ENCODE results near the gene SNX4.

The SNX4 gene

GRCh38 chr3:125462722-125463299 is 57.2 kb downstream of the SNX4 start:
- no peak for DNase-seq (ENCODE audit: low spot score)
- FAIRE-seq, result no peak

DNA sequence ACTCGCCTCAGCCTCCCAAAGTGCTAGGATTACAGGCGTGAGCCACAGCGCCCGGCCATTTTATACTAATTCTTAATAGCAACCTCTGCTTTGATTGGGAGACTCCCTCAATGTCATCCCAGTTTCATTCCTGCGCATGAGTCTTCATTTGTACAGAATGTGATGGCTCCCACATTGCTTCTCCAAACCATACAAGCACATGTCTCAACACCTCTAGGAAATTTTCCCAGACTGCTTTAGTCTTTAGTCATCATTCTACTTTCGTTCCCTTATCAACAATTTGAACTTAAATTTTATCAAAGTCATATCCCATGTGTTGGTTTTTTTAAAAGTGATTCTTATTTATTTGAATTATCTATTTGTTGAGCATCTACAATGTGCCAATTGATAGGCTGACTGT is 58.1 kb downstream of the SNX4 start:
- FAIRE-seq (no peak), DNase-seq (ENCODE audit: low spot score) (no peak)

GRCh38 chr3:125460233-125460632 is 59.8 kb downstream of the SNX4 start:
- DNase-seq (ENCODE audit: low spot score), result no peak
- no peak for FAIRE-seq

- FAIRE-seq (no peak), DNase-seq (ENCODE audit: low spot score) (no peak)
Observed at GRCh38 chr3:125443923-125444322, 76.1 kb downstream of the SNX4 start.

DNA sequence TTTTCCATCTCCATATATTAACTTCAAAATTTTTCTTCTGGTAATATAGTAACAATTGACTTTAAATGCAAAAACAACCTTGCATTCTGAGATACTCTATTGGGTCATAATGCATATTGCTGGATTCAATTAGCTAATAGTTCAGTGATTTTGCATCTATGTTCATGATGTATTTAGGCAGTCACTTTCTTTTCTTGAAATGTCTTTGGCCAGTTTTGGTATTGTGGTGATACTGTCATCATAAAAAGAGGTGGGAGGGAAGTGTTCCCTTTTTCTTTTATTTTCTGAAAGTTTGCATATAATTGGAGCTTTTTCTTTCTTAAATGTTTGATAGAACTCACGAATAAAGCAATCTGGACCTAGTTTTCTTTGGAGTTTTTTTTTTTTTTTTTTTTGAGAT is 77.5 kb downstream of the SNX4 start:
- DNase-seq (ENCODE audit: low spot score) (no peak), FAIRE-seq (no peak)

GRCh38 chr3:125440970-125441369 is 79.0 kb downstream of the SNX4 start:
- no peak for DNase-seq (ENCODE audit: low spot score)
- no peak for FAIRE-seq

- no peak for DNase-seq (ENCODE audit: low spot score)
- FAIRE-seq, result no peak
Observed at GRCh38 chr3:125440559-125440955, 79.4 kb downstream of the SNX4 start.

GRCh38 chr3:125437631-125438435 is 82.2 kb downstream of the SNX4 start:
- FAIRE-seq, result no peak

DNA sequence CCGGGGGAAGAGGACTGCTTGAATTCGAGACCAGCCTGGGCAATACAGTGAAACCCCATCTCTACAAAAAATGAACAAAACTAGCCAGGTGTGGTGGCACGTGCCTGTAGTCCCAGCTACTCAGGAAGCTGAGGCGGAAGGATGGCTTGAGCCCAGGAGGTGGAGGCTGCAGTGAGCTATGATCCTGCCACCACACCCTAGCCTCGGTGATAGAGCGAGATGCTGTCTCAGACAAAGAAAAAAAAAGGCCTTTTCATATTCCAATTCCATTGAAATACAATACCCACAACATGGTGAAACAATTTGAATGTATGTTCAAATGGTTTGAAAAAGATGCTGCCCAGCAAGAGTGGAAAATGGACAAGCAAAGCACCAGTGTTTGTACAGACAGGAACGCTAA is 83.1 kb downstream of the SNX4 start:
- DNase-seq (ENCODE audit: low spot score) (no peak), FAIRE-seq (no peak)

More at GRCh38 chr3:125437631-125438435, 82.2 kb downstream of the SNX4 start:
- peak; percentile 71 for DNase-seq (ENCODE audit: low spot score)

DNA sequence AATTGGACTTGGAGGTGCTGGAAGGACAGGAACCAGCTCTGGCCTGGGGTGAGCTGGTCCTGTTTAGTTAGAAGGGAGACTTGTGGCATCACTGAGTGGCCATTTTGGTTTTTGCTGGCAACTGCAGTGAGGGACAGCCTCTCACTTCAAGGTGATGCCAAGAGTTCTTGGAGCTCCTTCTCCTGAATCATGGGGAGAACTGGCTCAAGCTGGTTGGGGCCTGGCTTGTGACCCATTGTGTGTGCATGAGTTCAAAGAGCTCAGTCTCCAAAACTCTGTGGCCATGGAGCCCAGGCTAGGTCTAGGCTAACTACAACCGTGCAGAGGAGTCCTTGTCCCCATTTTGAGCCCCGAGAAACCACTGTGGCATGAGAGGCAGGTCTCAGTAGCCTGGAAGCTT is 84.8 kb downstream of the SNX4 start:
- no peak for FAIRE-seq
- no peak for DNase-seq (ENCODE audit: low spot score)

- FAIRE-seq (no peak), DNase-seq (ENCODE audit: low spot score) (no peak)
Observed at GRCh38 chr3:125434582-125435011, 85.4 kb downstream of the SNX4 start.

- FAIRE-seq (no peak), DNase-seq (ENCODE audit: low spot score) (no peak)
Observed at GRCh38 chr3:125433611-125434041, 86.4 kb downstream of the SNX4 start.

GRCh38 chr3:125433091-125433534 is 86.9 kb downstream of the SNX4 start:
- DNase-seq (ENCODE audit: low spot score) (no peak), FAIRE-seq (no peak)

DNA sequence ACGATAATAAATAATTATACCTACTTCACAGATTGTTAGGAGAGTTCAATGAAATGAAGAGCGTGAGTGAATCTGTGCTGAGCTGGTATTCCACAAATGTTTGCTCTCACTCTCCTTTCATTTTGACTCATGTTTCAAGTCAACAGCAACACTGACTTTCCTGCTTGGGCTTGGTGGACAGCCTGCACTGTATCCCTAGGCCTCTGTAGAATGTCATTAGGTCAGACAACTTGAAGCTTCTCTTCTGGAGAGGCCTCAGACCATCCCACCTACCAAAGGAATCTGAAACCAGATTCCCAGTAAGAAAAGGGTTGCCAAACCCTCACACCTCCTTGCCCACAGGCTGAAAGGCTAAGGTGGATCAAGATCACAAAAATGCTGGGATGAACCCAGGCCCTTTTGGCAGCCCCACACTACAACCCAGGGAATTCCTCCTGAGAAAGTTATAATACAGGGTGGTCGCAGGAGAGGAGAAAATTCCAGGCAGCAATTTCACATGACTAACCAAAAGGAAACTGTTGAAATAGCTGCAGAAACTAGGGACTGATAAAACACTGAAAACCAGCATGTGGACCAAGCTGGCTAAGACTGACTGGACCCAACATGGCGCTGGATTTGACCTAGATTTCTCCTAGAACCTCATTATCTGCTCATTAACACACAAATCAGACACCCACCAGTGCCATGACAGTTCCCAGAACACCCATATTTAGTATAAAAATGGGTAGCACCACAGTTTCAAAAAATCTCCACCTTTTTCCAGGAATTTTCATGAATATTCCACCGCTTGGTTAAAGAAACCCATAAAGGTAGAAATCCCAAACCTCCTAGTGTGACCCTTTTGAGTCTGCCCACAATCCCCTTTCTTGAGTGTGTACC is 87.9 kb downstream of the SNX4 start:
- no peak for FAIRE-seq

DNA sequence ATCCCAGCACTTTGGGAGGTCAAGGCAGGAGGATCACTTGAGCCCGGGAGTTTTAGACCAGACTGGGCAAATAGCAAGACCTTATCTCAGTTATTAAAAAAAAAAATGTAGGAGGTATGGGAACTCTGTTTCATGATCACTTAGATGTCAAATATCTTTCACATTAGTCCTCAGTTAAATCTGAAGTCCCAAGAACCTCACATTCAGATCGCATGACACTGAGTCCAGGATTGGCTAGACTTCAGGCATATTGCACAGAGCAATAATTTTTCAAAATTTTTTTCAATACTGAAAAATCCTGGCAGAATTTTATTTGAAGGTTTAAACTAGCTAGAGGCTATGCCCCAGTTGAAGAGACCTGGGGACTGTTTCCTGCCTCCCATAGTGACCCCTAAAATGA is 88.6 kb downstream of the SNX4 start:
- FAIRE-seq (no peak), DNase-seq (ENCODE audit: low spot score) (no peak)

More for the DNA sequence above, 87.9 kb downstream of the SNX4 start:
- DNase-seq (ENCODE audit: low spot score), result no peak

- no peak for FAIRE-seq
- DNase-seq (ENCODE audit: low spot score), result no peak
Observed at GRCh38 chr3:125428216-125428830, 91.7 kb downstream of the SNX4 start.

GRCh38 chr3:125418306-125418705 is 101.7 kb downstream of the SNX4 start:
- no peak for DNase-seq (ENCODE audit: low spot score)
- no peak for FAIRE-seq

DNA sequence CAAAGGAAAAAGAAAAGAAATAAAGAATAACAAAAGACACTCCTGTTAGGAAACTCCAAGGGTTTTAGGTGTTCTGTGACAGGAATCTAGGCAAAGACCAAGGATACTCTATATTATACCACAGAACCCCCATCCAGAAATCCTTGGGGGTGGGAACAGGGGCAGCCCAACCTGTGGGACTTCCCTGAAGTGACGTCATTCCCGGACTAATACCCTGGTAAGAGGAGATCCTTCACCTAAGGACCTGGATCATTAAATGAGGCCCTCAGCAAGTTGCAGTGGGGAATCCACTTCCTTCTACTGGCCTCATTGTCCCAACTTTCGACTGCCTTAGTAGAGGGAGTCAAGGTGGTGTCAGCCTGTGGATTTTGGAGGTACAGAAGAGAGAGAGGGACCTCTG is 103.8 kb downstream of the SNX4 start:
- FAIRE-seq, result no peak
- no peak for DNase-seq (ENCODE audit: low spot score)

DNA sequence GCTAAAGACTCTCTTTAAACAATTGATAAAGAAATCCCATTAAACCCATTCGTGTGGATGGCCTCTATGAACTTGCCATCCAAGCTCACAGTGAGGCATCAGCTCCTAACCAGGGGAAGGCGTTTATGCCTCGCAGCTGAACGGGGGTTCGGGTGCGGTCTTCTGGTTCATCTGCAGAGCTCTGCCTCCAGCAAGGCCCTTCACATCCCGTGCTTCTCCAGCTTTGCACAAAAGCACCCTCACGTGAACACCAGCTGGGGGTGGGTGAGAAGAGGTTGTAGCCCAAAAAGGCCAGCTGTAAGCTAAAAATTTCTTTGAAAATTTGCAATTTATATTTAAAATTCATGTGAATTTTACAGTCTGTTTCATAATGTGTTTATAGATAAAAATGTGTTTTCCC is 105.3 kb downstream of the SNX4 start:
- no peak for DNase-seq (ENCODE audit: low spot score)
- FAIRE-seq, result no peak

DNA sequence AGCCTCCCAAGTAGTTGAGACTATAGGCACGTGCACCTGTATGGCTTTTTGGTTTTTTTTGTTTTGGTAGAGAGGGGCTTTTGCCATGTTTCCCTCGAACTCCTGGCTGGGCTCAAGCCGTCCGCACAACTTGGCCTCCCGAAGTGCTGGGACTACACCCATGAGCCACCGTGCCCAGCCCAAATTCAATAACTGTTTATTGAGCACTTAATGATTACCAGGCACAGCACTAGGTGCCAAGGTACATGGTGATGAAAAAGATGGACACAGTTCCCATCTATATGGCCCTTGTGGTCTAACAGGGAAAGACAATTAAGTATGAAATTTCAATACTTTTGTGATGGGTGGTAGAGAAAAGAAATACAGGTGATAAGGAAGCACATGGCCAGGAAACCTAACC is 109.1 kb downstream of the SNX4 start:
- FAIRE-seq, result no peak
- no peak for DNase-seq (ENCODE audit: low spot score)

DNA sequence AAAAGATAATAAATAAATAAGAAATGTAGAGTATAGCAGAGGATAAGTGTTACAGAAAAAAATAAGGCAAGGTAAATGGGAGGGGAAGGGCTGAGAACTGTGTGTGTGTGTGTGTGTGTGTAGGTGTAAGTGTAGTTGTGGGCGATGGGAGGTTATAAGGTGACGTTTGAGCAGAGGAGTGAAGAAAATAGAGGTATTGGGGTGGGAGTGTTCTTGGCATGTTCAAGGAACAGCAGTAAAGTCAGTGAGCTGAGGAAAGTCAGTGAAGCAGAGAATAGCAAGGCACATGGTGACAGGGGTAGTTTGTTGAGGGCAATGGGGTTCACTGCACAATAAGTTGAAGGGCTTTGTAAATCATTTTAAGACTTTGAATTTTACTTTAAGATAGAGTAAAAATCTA is 113.9 kb downstream of the SNX4 start:
- FAIRE-seq, result no peak
- DNase-seq (ENCODE audit: low spot score), result no peak

Data from urothelium cell line (cell line).